ENCODE measurements around the gene INMT. TPM values are rescaled to one million over a fixed set of nuclear protein-coding genes. Genes with fewer than 3 reads are reported as not detected.

INMT gene
- total RNA-seq, 1 experiment from 2014 or later = not detected

GRCh38 chr7:30750683-30751650 is 968 bp upstream of the INMT start:
- no peak for DNase-seq (ENCODE audit: low spot score)

- no peak for DNase-seq (ENCODE audit: low spot score)
Measured at GRCh38 chr7:30752484-30752883, 549 bp downstream of the INMT start.

- DNase-seq (ENCODE audit: low spot score) = no peak
Measured at GRCh38 chr7:30752979-30753378, 1.0 kb downstream of the INMT start.

- DNase-seq (ENCODE audit: low spot score) = no peak
Measured at GRCh38 chr7:30754315-30754877, 2.5 kb downstream of the INMT start.

GRCh38 chr7:30755384-30756154 is 3.6 kb downstream of the INMT start:
- DNase-seq (ENCODE audit: low spot score) = no peak

GRCh38 chr7:30757342-30757692 is 5.4 kb downstream of the INMT start:
- no peak for DNase-seq (ENCODE audit: low spot score)

- no peak for DNase-seq (ENCODE audit: low spot score)
Measured at GRCh38 chr7:30760514-30761213, 8.7 kb downstream of the INMT start.

GRCh38 chr7:30761214-30762156 is 9.6 kb downstream of the INMT start:
- no peak for DNase-seq (ENCODE audit: low spot score)

GRCh38 chr7:30764030-30764975 is 12.4 kb downstream of the INMT start:
- DNase-seq (ENCODE audit: low spot score) = no peak

- no peak for DNase-seq (ENCODE audit: low spot score)
Measured at GRCh38 chr7:30765408-30765807, 13.5 kb downstream of the INMT start.

- DNase-seq (ENCODE audit: low spot score) = no peak
Measured at GRCh38 chr7:30770845-30771173, 18.9 kb downstream of the INMT start.

- peak; percentile 67 for DNase-seq (ENCODE audit: low spot score)
Measured at GRCh38 chr7:30771174-30771879, 19.4 kb downstream of the INMT start, which contains the start of gene MINDY4. Gene MINDY4, plus strand, starts transcription at chr7:30771417. Its CDS starts 77 bp downstream, at chr7:30771494.

GRCh38 chr7:30771880-30772425 is 20.0 kb downstream of the INMT start:
- no peak for DNase-seq (ENCODE audit: low spot score)

- DNase-seq (ENCODE audit: low spot score) = no peak
Measured at GRCh38 chr7:30772984-30773383, 21.0 kb downstream of the INMT start.

GRCh38 chr7:30775992-30776391 is 24.1 kb downstream of the INMT start:
- DNase-seq (ENCODE audit: low spot score) = no peak

- no peak for DNase-seq (ENCODE audit: low spot score)
Measured at GRCh38 chr7:30776971-30777370, 25.0 kb downstream of the INMT start.

- no peak for DNase-seq (ENCODE audit: low spot score)
Measured at GRCh38 chr7:30778255-30779025, 26.5 kb downstream of the INMT start.

GRCh38 chr7:30779574-30779973 is 27.6 kb downstream of the INMT start:
- no peak for DNase-seq (ENCODE audit: low spot score)
